GM19455 (cell line): Measurements from ENCODE around the gene UBE2H.
"Not testable (repeated sequence)": the region's sequence is repeated elsewhere in the genome, so short reads cannot be mapped to it uniquely, and the experiment has no call there.

ENCODE experiments used
- ATAC-seq: cut with Tn5 transposase; IDR thresholded peaks from one replicate; pipeline ENCODE4 v1.9.1; 2021; ENCODE audit not compliant: unreplicated experiment

UBE2H gene

DNA sequence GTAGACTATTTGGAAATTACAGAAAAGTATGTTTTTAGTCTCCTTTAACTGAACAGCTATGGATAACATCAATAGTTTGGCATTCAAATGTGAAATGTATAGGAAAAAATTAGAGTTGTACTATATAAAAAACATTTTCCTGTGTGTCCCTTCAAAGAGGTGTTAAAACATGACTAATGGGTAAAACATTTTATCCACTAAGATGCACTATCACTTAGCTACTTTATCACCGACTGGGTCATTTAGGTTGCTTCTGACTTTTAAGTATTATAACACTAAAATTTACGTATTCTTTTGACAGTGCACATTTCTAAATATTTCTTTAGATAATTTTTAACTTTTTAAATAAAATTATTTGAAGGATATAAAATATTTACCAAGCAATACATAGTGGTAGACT is 77.6 kb downstream of the UBE2H start:
- ATAC-seq: no peak

DNA sequence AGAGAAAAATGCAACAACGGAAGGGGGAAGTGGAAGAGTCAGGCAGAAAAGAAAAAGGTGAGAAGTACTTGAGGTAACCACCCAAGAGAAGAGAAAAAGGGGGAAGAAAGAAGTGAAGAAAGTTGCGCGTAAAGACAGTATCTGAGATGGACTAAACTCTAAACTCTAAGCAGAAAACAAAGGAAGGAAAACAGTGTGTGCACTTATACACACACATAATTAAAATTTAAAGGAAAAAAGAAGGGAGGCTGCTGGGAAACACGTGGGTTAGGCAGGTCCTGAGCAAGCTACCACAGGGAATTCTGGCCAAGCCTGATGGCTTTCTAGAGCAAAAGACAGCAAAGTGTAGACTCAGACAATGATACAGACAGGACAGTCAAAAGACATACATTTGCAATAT is 78.0 kb downstream of the UBE2H start:
- no peak for ATAC-seq

- no peak for ATAC-seq
Measured at GRCh38 chr7:129872054-129872453, 80.7 kb downstream of the UBE2H start.

DNA sequence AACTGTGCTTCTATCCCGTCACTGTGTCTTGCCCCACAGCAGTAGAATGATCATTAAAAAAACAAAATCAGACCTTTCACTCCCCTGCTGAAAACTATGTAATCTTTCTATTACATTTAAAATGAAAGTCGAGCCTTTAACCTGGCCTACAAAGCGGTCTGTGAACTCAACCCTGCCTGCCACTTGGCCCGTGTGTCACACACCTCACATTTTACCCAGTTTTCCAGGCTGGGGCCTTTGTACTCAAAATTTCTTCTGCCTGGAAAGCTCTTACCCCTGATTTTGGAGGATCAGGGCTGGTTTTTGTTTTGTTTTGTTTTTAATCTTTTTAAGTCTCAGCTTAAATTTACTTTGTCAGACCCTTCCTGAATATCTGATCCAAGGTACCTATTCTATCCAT is 82.1 kb downstream of the UBE2H start:
- ATAC-seq: no peak

DNA sequence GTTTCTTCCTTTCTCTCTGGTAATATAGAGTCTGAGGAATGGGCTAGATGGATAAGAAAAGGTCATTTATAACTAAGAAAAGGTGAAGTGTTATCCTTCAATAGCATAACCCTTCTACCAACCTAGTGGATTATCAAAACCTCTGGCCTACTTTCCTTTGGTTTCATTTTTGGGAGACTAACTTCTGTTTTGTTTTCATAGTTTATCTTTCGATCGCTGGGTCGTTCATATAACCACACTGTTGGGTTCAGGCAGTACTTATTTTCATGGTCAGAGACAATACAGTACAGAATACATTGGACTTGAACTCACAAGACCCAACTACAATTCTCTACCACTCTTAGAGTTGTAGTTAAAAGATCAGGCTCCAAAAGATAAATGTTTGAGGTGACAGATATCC is 86.5 kb downstream of the UBE2H start:
- ATAC-seq: no peak

DNA sequence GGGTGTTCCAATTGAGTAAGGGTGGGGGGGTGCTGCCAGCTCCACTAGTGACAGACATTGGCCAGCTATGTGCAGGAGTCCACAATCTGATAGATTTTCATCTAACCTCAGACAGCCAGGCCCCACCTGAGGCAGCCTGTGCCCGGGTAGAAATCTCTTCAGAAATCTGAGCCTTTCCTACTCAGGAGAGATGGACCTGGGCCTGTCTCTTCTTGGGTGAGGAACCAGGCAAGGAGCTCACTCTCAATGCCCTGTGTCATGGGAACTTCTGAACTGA is 86.9 kb downstream of the UBE2H start:
- ATAC-seq: no peak

DNA sequence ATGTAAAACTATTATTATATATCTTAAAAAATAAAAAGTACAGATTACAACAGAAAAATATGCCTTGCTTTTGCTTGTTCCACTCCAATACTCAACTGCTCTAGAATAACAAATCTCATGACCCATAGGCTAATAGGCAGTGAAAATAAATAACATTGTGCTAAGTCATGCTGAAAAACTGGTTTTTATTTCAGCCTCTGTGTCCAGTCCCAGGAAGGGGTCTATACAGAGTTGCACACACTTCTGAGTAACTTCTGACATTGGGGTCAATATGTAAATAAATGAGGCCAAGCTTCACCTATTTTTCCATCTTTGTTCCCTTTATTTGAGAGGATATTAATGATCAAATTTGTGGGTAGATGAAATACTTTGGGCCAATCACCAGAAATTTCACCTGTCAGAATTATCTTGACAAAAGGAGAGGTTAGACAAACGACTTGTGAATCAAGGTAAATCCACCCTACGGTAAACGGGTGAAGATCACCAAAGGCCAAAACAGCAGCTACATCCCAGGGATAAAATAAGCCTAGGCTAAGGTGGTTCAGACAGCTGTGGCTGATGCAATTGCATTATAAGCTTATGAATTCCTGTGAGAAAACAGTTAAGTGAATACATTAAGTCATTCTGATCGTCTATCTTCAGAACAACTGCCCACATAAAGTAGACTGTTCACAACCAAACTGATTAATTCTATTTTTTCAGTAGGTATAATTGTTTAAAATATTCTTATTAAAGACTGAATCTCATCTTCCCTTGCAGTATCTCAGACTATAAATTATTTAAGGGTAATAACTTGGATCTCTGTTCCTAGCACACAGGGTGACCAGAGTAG is 87.5 kb downstream of the UBE2H start:
- no peak for ATAC-seq

DNA sequence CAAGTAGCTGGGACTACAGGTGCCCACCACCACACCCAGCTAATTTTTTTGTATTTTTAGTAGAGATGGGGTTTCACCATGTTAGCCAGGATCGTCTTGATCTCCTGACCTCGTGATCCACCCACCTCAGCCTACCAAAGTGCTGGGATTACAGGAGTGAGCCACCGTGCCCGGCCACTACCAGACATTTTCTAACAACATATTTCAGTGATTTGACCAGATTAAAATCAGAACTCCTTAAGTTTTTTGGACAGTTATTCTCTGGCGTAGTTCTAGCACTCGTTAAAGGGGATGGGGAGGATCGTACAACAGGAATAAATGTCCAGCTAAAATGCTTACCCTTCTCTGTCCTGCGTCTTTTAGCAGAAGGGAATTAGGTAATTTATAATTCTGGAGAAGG is 88.1 kb downstream of the UBE2H start:
- ATAC-seq: not testable (repeated sequence)

DNA sequence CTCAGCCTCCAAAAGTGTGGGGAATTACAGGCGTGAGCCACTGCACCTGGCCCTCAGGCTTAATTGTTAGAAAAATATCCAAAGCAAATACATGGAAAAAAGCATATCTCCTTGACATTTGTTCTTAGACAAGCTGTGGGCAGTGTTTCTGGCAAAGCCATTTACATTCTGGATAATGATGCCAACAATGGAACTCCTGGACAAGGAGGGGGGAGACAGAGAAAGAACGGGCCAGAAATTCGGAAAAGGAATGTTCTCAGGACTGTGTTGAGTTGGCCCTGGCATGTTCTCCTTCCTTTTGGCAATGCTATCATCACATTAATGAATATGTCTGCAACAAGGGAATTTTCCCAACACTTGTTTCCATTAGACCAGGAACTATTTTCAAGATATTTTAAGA is 88.7 kb downstream of the UBE2H start:
- ATAC-seq: no peak

GRCh38 chr7:129862682-129863081 is 90.1 kb downstream of the UBE2H start:
- no peak for ATAC-seq

- not testable (repeated sequence) for ATAC-seq
Measured at GRCh38 chr7:129860784-129861183, 92.0 kb downstream of the UBE2H start.

DNA sequence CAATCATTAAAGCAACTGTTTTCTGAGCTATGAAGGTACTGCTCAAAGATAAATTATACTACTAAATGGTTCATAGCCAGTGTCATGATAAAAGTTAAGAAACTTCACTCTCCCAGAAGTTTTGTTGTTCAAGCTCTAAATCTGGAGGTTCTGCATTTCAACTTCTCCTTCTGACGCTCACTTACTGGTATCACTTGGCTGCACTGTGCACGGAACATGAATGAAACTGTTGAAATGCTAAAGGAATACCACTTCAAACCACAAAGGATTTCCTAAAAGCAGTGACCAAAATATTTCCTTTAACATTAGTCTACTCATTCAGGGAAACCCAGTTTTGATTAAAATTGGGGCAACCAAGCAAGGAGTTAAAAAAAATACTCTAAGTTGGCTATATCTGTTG is 93.6 kb downstream of the UBE2H start:
- ATAC-seq: no peak

- no peak for ATAC-seq
Measured at GRCh38 chr7:129858490-129858889, 94.3 kb downstream of the UBE2H start.

DNA sequence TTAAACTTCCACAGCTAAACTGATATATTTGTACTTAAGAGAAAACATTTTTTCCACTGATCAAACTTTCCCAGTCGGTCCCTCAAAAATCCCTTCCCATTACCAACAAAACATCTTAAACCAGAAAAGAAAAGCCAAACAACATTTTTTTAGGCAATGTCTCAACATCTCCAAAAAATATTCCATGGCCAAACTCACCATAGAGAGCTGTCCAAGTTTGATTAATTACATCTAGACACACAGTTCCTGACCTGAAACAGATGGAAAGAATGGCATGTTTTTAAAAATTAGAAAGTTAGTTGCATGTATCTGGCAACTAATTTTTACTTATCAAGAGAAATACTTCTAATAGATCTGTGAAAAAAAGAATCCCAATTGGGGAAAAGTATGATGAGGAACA is 95.4 kb downstream of the UBE2H start:
- no peak for ATAC-seq

- ATAC-seq: no peak
Measured at GRCh38 chr7:129855935-129856717, 96.6 kb downstream of the UBE2H start.

DNA sequence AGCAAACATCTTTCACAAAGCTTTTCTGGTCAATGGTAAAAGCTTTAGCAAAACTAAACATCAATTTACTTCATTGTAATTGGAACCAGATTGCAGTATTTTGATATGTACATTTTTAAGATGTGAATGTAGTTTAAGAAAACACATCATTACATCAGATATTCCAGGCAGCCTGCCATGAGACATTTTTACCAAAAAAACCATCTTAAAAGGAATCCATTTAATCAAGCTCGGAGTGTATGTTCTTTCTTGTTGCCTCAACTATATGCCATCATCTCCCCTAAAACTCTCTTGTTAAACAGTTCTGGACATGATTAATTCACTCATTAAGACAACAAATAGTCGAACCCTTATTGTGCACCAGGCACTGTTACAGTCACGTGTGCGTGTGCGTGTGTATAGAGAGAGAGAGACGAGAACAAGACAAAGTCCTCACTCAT is 97.5 kb downstream of the UBE2H start:
- no peak for ATAC-seq

GRCh38 chr7:129854401-129854800 is 98.4 kb downstream of the UBE2H start:
- ATAC-seq: no peak

- no peak for ATAC-seq
Measured at GRCh38 chr7:129853661-129854268, 99.0 kb downstream of the UBE2H start.

DNA sequence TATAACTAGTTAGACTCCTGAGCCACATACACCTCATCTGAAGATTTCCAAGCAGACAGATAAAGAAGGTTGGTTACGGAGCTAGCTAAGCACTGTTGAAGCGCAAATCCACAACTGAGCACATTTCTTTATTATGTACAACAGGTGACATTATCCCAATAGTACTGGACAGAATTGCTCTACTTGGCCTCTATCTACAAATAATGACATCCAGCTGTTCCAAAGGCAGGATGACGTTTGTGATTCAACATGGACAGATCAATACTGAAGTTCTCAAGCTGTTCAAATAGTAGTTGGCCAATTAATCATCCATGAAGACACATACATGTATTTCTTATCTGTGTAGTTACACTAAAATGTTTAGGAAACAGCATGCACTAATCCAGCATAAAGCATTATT is 101.0 kb downstream of the UBE2H start:
- no peak for ATAC-seq

- no peak for ATAC-seq
Measured at GRCh38 chr7:129851174-129851573, 101.6 kb downstream of the UBE2H start.

- ATAC-seq: no peak
Measured at GRCh38 chr7:129848436-129848835, 104.3 kb downstream of the UBE2H start.

GRCh38 chr7:129845972-129846327 is 106.8 kb downstream of the UBE2H start:
- ATAC-seq: no peak
